ENCODE measurements around the gene ZDHHC1. TPM values are rescaled to one million over a fixed set of nuclear protein-coding genes. Genes with fewer than 3 reads are reported as not detected.

Gene ZDHHC1
- total and polyA plus RNA-seq, 2 of the 13 experiments (the other 11 are each of a cell fraction or from before 2014, with no cell fraction given), result 0.51 to 1.1 TPM

- Histone ChIP-seq H3K27ac (ENCODE audit: extremely low read length, insufficient read depth, low read length) (no peak overlapping the region), H3K79me2 (ENCODE audit: insufficient read depth, low read length) (no peaks in the 10 kb centered on the region), H3K9ac (ENCODE audit: insufficient read depth, low read depth, low read length) (no peak overlapping the region), H3K4me3 (replicated peaks in 1 of 3; ENCODE audit: insufficient read depth in 1 of 3, low read depth in 2 of 3, low read length in 3 of 3) (no peak overlapping the region), H3K27me3 (ENCODE audit: control insufficient read depth in 1 of 2, insufficient read depth in 2 of 2, low read length in 2 of 2) (peaks cover 9 to 80% of the 10 kb centered on the region in 2 experiments; a peak in 4 of 5 replicates), H3K4me1 (ENCODE audit: insufficient read depth, low read length) (peaks cover 33% of the 10 kb centered on the region), H3K9me3 (ENCODE audit: low read length) (no peaks in the 10 kb centered on the region), H3K4me2 (ENCODE audit: low read depth, low read length) (no peak overlapping the region), H2AFZ (ENCODE audit: low read length) (no peak overlapping the region), H4K20me1 (ENCODE audit: insufficient read depth, low read length) (no peaks in the 10 kb centered on the region), H3K36me3 (replicated peaks in 1 of 2; ENCODE audit: control insufficient read depth in 1 of 2, insufficient read depth in 2 of 2, low read length in 2 of 2) (no peaks in the 10 kb centered on the region)
- in situ Hi-C loops (cut with HindIII; ENCODE audit: extremely low pct_ligation_motif_present, low pct_unique_long_range_greater_than_20kb), result no loop called here
- no peak for FAIRE-seq
- POLR2A ChIA-PET, result no interaction called here
- no peak for ATAC-seq
- TF ChIP-seq ZNF329 (CRISPR knock-in tag; IDR thresholded peaks at IDR 0.05; ENCODE audit: low read depth), result no peak
- TF ChIP-seq ONECUT2 (CRISPR knock-in tag; IDR thresholded peaks at IDR 0.05), result no peak
- 0 out of 2 replicates have a peak, but pooled peaks have one; percentile 18 for TF ChIP-seq PCBP1 (IDR thresholded peaks at IDR 0.05; ENCODE audit: borderline replicate concordance, low read depth, low read length)
- TF ChIP-seq RFX1 (IDR thresholded peaks at IDR 0.05), result peak; percentile 44; the same call in 1 of the 2 replicates
- 0 out of 2 replicates have a peak, but pooled peaks have one; percentile 33 for TF ChIP-seq GTF3A (CRISPR knock-in tag; conservative IDR thresholded peaks at IDR 0.05)
- TF ChIP-seq, protein P1, sequence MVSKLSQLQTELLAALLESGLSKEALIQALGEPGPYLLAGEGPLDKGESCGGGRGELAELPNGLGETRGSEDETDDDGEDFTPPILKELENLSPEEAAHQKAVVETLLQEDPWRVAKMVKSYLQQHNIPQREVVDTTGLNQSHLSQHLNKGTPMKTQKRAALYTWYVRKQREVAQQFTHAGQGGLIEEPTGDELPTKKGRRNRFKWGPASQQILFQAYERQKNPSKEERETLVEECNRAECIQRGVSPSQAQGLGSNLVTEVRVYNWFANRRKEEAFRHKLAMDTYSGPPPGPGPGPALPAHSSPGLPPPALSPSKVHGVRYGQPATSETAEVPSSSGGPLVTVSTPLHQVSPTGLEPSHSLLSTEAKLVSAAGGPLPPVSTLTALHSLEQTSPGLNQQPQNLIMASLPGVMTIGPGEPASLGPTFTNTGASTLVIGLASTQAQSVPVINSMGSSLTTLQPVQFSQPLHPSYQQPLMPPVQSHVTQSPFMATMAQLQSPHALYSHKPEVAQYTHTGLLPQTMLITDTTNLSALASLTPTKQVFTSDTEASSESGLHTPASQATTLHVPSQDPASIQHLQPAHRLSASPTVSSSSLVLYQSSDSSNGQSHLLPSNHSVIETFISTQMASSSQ (IDR thresholded peaks at IDR 0.05; ENCODE audit: low read depth), result no peak
- TF ChIP-seq, protein P1 (CRISPR knock-in tag; IDR thresholded peaks at IDR 0.05; ENCODE audit: borderline replicate concordance), result 0 out of 2 replicates have a peak, but pooled peaks have one; percentile 24
- no peak for DNase-seq (ENCODE audit: low spot score)
- CTCF ChIA-PET (ENCODE audit: low intra/inter-chr PET ratio, low total read pairs), result interaction anchor here (1.9 to 2.5 kb wide), 2 partner anchors 64 to 112 kb away, joined by 4 to 13 read pairs; partner anchors contain the start of genes KCTD19, LRRC36 and PLEKHG4
- no TSS peak for BruUV-seq (replicated peaks)
- intact Hi-C loops (cut with micrococcal nuclease; ENCODE audit: unreplicated experiment), result loop anchor here (2.0 kb wide), 1 partner anchor 65 kb away; the partner anchor contains the start of genes KCTD19 and LRRC36
- WGBS (ENCODE audit: low lambda C conversion rate), result 32% methylated on average over 5 of the region's 15 CpGs
Measured at GRCh38 chr16:67391424-67392300, 24.6 kb downstream of the ZDHHC1 start.

Measured in HepG2 (cell line).